Fibroblast of the aortic adventitia (primary cell): Measurements from ENCODE around the gene ZIC4. TPM values are rescaled to one million over a fixed set of nuclear protein-coding genes. Genes with fewer than 3 reads are reported as not detected.

ENCODE experiments used
- DNase-seq: peaks from one replicate; pipeline ENCODE4 v3.0.0-alpha.2; 2010; ENCODE audit warnings: low read depth
- H3K4me3 ChIP-seq: 2 replicates; pipeline ENCODE4 v1.5.1; 2011; ENCODE audit warnings: low read depth, mild to moderate bottlenecking, control low read depth, low read length, moderate library complexity
- total RNA-seq: library from RNA; depleted of rRNA; stranded (reverse); fragments of >200 nt; gene quantifications from 2 replicates; pipeline ENCODE4 v1.2.3, GENCODE V29; 2012; ENCODE audit warnings: low replicate concordance
- TF ChIP-seq, protein P1 (sequence below): IDR thresholded peaks from 2 replicates; pipeline ENCODE4 v1.5.1; 2011; ENCODE audit warnings: mild to moderate bottlenecking, low read length, control low read depth, inconsistent platforms; ENCODE audit not compliant: insufficient read depth

Gene ZIC4
- total RNA-seq, 1 donor = not detected

DNA sequence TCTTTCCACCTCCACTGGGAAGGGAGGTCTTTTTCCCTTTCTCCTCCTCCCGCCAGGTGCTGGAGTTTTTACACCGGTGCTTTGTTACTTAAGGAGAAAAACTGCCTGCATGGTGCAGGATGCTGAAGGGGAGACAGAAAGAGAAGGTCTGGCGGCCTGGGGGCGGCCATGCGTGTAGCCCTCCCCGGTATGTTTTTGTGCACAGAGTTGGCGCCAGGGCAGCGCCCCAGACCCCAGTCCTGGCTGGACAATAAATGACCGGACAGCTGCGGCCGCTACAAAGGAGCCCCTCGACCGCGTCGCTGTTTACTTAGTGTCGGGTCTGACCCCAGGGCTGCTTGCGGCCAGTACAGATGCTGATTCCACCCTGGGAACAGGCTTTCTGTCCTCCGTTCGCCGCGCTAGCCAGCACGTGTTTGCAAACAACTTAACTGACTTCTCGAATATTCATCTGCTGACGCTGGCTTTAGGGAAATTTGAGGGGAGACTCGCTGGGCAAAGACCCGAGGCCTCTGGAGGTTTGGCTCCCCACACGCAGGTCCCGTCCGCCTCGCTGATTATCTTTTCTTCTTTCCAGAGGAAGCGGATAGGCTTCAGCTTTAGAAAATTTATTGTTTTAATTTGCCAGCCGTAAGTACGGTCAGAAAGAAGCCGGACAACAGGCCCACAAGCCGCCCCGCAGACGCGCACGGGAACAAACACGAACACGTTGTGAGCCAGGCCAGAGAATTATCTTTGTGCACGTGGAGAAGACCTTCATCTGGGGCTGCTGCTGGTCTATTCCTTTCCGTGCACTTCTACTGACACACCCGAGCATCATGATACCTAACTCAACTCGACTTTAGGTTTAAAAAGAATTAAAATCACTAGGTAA is 46.9 kb downstream of the ZIC4 start:
- TF ChIP-seq, protein P1, sequence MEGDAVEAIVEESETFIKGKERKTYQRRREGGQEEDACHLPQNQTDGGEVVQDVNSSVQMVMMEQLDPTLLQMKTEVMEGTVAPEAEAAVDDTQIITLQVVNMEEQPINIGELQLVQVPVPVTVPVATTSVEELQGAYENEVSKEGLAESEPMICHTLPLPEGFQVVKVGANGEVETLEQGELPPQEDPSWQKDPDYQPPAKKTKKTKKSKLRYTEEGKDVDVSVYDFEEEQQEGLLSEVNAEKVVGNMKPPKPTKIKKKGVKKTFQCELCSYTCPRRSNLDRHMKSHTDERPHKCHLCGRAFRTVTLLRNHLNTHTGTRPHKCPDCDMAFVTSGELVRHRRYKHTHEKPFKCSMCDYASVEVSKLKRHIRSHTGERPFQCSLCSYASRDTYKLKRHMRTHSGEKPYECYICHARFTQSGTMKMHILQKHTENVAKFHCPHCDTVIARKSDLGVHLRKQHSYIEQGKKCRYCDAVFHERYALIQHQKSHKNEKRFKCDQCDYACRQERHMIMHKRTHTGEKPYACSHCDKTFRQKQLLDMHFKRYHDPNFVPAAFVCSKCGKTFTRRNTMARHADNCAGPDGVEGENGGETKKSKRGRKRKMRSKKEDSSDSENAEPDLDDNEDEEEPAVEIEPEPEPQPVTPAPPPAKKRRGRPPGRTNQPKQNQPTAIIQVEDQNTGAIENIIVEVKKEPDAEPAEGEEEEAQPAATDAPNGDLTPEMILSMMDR = no peak
- no peak overlapping the region for H3K4me3 ChIP-seq
- DNase-seq = no peak

DNA sequence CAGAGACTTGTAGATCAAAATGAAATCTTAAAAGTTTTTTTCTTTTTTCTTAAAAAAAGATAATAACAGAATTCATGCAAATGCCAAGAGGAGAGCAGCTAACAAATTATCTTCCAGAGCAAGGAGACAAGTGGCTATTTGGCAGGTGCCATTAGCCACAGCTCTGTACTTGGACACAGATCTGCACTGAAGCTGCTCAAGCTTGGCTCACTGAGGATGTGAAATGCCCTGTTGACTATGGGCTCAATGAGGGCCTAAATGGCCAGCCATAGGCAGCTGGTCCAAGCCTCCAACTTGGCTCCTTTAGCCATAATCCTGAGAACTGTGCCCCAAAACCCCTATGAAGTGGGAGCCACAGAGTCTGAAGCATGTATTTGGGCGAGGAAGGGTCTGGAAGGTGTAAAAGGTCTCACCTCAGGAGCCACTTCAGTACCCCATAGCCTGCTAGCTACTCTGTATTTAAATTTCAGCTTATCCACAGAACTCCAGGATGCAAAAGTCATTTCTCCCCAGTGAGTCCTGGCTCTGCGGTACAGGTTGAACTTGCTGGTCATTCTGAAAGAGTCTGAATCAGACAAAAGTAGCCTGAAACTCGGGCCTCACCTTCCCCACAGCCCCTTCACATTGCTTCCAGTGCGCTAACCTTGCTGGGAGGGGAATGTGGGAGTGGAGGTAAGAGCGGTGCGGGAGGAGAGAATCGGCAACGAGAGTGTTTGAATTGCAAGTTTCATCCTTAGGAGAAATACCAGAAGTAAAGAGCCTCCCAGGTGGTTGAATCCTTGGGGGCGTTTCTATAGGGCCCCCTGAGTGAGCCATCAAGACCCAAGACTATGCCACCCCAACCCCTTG is 48.0 kb downstream of the ZIC4 start:
- H3K4me3 ChIP-seq = no peak overlapping the region
- TF ChIP-seq, protein P1 = no peak
- DNase-seq = no peak

DNA sequence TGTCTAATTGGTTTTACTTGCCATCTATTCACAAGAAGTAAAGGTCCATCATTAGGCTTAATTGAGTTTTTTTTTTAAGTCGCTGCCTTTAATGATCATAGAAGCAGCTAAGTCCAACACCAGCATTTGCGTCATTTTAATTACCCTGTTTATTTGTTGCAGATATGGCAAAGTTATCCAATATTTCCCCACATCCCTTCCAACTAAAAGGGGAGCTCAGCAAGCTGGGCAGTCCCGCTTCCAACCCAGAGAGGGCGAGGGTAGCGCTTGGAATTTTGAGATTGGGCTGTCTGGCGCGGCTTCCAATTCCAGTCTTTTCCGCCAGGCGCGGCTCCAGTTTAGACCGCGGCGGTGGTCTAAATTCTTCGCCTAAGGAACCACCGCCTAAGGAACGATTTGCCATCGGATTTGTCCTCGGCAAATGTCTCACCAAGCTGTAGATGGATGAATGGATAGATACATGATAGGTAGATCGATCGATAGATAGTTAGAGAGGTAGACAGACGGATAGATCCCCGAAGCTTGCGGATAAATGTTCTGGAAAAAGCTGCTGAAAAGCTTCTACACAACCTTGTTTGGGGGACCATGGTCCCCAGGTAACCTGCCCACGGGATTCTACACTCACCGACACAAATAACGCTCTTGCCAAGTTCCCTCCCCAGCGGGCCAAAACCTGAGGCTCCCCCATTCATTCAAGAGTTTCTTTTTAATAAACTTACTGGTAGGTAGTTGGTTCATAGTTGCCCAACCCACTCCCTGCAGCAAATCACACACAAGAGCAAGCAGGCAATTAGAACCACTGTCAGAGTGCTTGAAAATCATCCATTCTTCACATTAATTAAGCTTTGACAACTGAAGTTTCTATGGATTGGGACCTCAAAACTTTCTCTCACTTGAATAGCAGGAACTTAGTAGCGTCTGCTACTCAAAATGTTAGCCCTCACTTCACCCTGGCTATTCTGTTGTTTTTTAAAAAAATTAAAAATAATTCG is 49.1 kb downstream of the ZIC4 start:
- TF ChIP-seq, protein P1 = peak; percentile 31
- no peak overlapping the region for H3K4me3 ChIP-seq
- no peak for DNase-seq

DNA sequence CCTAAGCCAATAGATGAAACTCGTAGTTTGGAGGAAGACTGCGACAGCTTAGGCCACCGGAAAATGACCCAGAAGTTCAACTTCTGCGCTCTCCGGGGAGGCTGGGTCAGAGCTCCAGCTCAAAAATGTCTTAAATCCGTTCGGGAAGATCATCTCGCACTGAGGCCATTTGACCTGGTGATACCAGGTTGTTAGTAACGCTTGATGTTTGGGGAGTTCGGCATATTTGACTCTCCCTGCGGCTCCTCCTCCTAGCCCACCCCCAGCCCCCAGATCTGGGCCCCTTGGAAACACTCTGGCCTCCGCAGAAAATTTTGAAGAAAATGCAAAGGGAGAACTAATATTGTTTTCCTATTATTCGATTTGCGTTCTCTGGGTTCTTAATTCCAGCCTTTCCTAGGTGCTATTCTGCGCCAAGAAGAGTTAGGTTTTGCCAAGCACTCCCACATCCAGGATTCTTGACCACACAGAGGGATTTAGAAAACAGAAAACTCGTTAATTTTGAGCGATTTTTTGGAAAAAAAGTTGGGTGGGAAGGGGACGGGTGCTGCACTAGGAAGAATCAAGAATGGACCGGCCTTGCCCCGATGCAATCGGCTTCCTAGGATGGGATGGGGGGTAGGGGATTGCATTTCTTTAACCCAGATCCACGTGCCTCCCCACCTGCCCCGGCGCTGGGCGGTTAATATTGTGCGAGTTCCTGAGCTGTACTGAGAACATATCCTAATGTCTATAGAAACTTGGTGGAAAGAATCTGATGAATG is 50.0 kb downstream of the ZIC4 start:
- no peak for DNase-seq
- no peak overlapping the region for H3K4me3 ChIP-seq
- TF ChIP-seq, protein P1 = no peak

DNA sequence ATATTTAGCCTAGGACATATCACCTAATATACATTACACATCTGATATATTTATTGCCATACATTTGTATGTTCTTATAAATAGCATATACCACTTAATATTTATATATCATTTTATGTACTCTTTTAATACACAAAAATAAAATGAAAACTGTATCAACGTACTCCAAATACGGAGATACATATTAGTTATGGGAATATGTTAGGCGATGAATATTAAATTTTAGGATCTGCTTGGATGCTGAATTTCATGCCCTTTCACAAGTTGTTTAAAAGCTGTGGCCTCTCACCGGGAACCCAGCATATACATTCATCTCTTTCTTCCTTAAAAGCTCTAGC is 50.6 kb downstream of the ZIC4 start:
- no peak overlapping the region for H3K4me3 ChIP-seq
- DNase-seq = no peak
- TF ChIP-seq, protein P1 = no peak
